Testis (tissue), 2 donors: Measurements from ENCODE around the gene SUCLG2.

Experiments used
- CTCF ChIP-seq, 3 experiments: fragments of 450-650 bp in 2 of 3; fragments of 200-600 bp in 1 of 3; sonication (generic) in 1 of 3; IDR thresholded peaks; one replicate each; pipeline ENCODE4 v1.5.1; 2016 to 2019; ENCODE audit warnings: antibody characterized with exemption in 3 of 3, mild to moderate bottlenecking in 2 of 3, moderate library complexity in 1 of 3
- POLR2A ChIP-seq: fragments of 450-650 bp; IDR thresholded peaks from one replicate; pipeline ENCODE4 v1.6.1; 2017; ENCODE audit warnings: antibody characterized with exemption, mild to moderate bottlenecking, moderate library complexity

DNA sequence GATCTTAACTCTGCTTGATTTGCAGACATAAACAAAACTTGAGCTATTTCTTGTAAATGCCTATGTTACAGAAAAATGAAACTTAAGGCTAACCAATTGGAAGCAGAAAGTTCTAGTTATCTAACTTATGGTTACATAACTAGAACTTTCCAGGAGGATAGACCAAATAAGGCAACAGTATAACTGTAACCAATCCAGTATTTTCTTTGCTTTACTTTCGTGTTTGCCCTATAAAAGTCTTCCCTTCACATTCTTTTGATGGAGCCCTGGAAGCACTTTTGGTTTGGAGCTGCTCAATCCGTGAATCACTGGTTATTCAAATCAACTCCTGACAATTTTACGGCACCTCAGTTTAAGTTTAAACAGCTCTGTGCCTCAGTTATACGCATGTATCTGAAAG lies 164.6 kb downstream of the SUCLG2 start:
- TF ChIP-seq CTCF (IDR thresholded peaks at IDR 0.05) (no peak), POLR2A (no peak)
